Measurements from ENCODE around the gene COL24A1. TPM values are rescaled to one million over a fixed set of nuclear protein-coding genes. Genes with fewer than 3 reads are reported as not detected.

The COL24A1 gene
- total RNA-seq, 1 experiment from 2014 or later = not detected

- no TSS peak for BruUV-seq (replicated peaks)
- no peak for TF ChIP-seq SP1 (IDR thresholded peaks at IDR 0.05; ENCODE audit: low read depth)
These were observed 3.7 kb downstream of the COL24A1 start for GRCh38 chr1:86152887-86153286.

DNA sequence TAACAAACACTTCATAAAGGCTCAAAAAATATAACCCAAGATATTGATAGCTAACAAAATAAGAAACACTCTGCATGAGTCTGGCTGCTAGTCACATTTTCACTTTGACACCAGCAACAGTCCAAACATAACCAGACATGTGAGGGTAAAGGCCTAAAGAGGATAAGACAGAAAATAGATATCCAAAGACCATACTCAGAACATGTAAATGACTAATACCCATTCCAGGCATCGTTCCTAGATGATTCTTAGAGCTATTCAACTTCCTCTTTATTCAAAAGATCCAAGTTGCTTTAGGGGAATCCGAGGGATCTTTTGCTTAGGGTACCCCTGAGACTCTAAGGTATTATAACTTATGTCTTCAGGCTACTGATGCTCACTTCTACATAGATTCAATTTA lies 5.1 kb downstream of the COL24A1 start:
- Histone ChIP-seq H3K36me3 (ENCODE audit: control insufficient read depth in 1 of 2, insufficient read depth in 2 of 2, low read length in 2 of 2) (no peaks in the 10 kb centered on the region), H4K20me1 (ENCODE audit: insufficient read depth) (no peaks in the 10 kb centered on the region), H3K27ac (ENCODE audit: low read depth, low read length) (no peak overlapping the region), H2AFZ (ENCODE audit: low read depth, low read length, poor library complexity, severe bottlenecking) (no peak overlapping the region), H3K9me3 (ENCODE audit: control insufficient read depth in 1 of 2, insufficient read depth in 1 of 2, low read depth in 1 of 2, low read length in 2 of 2) (no peaks in the 10 kb centered on the region), H3K4me3 (replicated peaks in 1 of 2; ENCODE audit: low read depth in 1 of 2, low read length in 2 of 2) (no peak overlapping the region), H3K9me2 (ENCODE audit: insufficient read depth) (no peaks in the 10 kb centered on the region), H3K4me2 (ENCODE audit: low read length) (no peak overlapping the region), H3K79me2 (ENCODE audit: insufficient read depth, low read length) (no peaks in the 10 kb centered on the region), H3K9ac (ENCODE audit: low read length) (no peak overlapping the region), H3K27me3 (ENCODE audit: insufficient read depth, low read length) (no peaks in the 10 kb centered on the region), H3K4me1 (ENCODE audit: control insufficient read depth in 1 of 2, insufficient read depth in 2 of 2, low read length in 2 of 2) (no peaks in the 10 kb centered on the region)
- no TSS peak for BruUV-seq (replicated peaks)
- no peak for ATAC-seq
- ChIA-PET RAD21 (ENCODE audit: low non-redundant PET in 1 of 2, low total read pairs in 2 of 2, uncharacterized antibody in 2 of 2, unreplicated experiment in 2 of 2) (no interaction called here), CTCF (no interaction called here), POLR2A (no interaction called here)
- TF ChIP-seq POLR2A (IDR thresholded peaks at IDR 0.05; ENCODE audit: borderline replicate concordance, extremely low read depth, insufficient read depth, insufficient read length) (no peak), ELF1 (IDR thresholded peaks at IDR 0.05; ENCODE audit: borderline replicate concordance, low read depth) (no peak), RAD21 (IDR thresholded peaks at IDR 0.05; ENCODE audit: low read depth) (no peak), TCF7L2 (IDR thresholded peaks at IDR 0.05; ENCODE audit: borderline replicate concordance, extremely low read depth, insufficient read depth, insufficient read length) (no peak), POLR2AphosphoS5 (IDR thresholded peaks at IDR 0.05; ENCODE audit: low read depth, low read length) (no peak), FOSL1 (IDR thresholded peaks at IDR 0.05; ENCODE audit: low read depth) (no peak), EZH2 (IDR thresholded peaks at IDR 0.05) (no peak), CBX3 (IDR thresholded peaks at IDR 0.05; ENCODE audit: low read depth) (no peak), CEBPB (IDR thresholded peaks at IDR 0.05; ENCODE audit: low read depth) (no peak), YY1 (IDR thresholded peaks at IDR 0.05; ENCODE audit: extremely low read depth, insufficient replicate concordance, low read depth, low read length) (no peak), ZBTB33 (IDR thresholded peaks at IDR 0.05; ENCODE audit: extremely low read depth, insufficient replicate concordance, low read length) (no peak), SIN3A (IDR thresholded peaks at IDR 0.05; ENCODE audit: low read depth) (no peak)
- TF ChIP-seq, protein P1, sequence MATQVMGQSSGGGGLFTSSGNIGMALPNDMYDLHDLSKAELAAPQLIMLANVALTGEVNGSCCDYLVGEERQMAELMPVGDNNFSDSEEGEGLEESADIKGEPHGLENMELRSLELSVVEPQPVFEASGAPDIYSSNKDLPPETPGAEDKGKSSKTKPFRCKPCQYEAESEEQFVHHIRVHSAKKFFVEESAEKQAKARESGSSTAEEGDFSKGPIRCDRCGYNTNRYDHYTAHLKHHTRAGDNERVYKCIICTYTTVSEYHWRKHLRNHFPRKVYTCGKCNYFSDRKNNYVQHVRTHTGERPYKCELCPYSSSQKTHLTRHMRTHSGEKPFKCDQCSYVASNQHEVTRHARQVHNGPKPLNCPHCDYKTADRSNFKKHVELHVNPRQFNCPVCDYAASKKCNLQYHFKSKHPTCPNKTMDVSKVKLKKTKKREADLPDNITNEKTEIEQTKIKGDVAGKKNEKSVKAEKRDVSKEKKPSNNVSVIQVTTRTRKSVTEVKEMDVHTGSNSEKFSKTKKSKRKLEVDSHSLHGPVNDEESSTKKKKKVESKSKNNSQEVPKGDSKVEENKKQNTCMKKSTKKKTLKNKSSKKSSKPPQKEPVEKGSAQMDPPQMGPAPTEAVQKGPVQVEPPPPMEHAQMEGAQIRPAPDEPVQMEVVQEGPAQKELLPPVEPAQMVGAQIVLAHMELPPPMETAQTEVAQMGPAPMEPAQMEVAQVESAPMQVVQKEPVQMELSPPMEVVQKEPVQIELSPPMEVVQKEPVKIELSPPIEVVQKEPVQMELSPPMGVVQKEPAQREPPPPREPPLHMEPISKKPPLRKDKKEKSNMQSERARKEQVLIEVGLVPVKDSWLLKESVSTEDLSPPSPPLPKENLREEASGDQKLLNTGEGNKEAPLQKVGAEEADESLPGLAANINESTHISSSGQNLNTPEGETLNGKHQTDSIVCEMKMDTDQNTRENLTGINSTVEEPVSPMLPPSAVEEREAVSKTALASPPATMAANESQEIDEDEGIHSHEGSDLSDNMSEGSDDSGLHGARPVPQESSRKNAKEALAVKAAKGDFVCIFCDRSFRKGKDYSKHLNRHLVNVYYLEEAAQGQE (IDR thresholded peaks at IDR 0.05; ENCODE audit: low read depth) = no peak
- TF ChIP-seq, protein P2, sequence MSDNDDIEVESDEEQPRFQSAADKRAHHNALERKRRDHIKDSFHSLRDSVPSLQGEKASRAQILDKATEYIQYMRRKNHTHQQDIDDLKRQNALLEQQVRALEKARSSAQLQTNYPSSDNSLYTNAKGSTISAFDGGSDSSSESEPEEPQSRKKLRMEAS (IDR thresholded peaks at IDR 0.05) = no peak
- DNase-seq (ENCODE audit: low read depth, low spot score) = no peak
- intact Hi-C loops (cut with micrococcal nuclease) = no loop called here

More at GRCh38 chr1:86152887-86153286, 3.7 kb downstream of the COL24A1 start:
- POLR2A ChIA-PET = no interaction called here
- Histone ChIP-seq H3K27ac (ENCODE audit: low read depth, low read length) (no peak overlapping the region), H2AFZ (ENCODE audit: low read depth, low read length, poor library complexity, severe bottlenecking) (no peak overlapping the region), H3K9me2 (ENCODE audit: insufficient read depth) (no peaks in the 10 kb centered on the region), H3K27me3 (ENCODE audit: insufficient read depth, low read length) (no peaks in the 10 kb centered on the region), H3K4me2 (ENCODE audit: low read length) (no peak overlapping the region), H3K36me3 (ENCODE audit: control insufficient read depth in 1 of 2, insufficient read depth in 2 of 2, low read length in 2 of 2) (no peaks in the 10 kb centered on the region), H3K9ac (ENCODE audit: low read length) (no peak overlapping the region), H3K9me3 (ENCODE audit: control insufficient read depth in 1 of 2, insufficient read depth in 1 of 2, low read depth in 1 of 2, low read length in 2 of 2) (no peaks in the 10 kb centered on the region), H3K4me3 (replicated peaks in 1 of 2; ENCODE audit: low read depth in 1 of 2, low read length in 2 of 2) (no peak overlapping the region), H3K79me2 (ENCODE audit: insufficient read depth, low read length) (no peaks in the 10 kb centered on the region), H4K20me1 (ENCODE audit: insufficient read depth) (no peaks in the 10 kb centered on the region), H3K4me1 (ENCODE audit: control insufficient read depth in 1 of 2, insufficient read depth in 2 of 2, low read length in 2 of 2) (no peaks in the 10 kb centered on the region)
- DNase-seq (ENCODE audit: low read depth, low spot score) (no peak), ATAC-seq (no peak)
- intact Hi-C loops (cut with micrococcal nuclease) = no loop called here
- RAD21 ChIA-PET (ENCODE audit: low non-redundant PET in 1 of 2, low total read pairs in 2 of 2, uncharacterized antibody in 2 of 2, unreplicated experiment in 2 of 2) = no interaction called here
- CTCF ChIA-PET = no interaction called here

Measured in HCT116 (cell line).